GM13977 (cell line): ENCODE results near the gene COL6A3.

Experiments
- DNase-seq: peaks from one replicate; pipeline ENCODE4 v3.0.0; 2012; ENCODE audit warnings: low spot score
- in situ Hi-C: fragments of 300-500 bp; cut with MboI; formaldehyde crosslinking; loops from one replicate; pipeline ENCODE4 v1.12.0; 2022; ENCODE audit warnings: low sequenced_read_pairs, low pct_unique_long_range_greater_than_20kb, mixed read lengths, inconsistent platforms; ENCODE audit not compliant: unreplicated experiment
- TF ChIP-seq, protein P1 (sequence below): IDR thresholded peaks from 2 replicates; pipeline ENCODE4 v1.5.1; 2012; ENCODE audit warnings: mild to moderate bottlenecking, control low read depth; ENCODE audit not compliant: insufficient read depth; ENCODE audit errors: extremely low read depth, missing control alignments

COL6A3 gene

DNA sequence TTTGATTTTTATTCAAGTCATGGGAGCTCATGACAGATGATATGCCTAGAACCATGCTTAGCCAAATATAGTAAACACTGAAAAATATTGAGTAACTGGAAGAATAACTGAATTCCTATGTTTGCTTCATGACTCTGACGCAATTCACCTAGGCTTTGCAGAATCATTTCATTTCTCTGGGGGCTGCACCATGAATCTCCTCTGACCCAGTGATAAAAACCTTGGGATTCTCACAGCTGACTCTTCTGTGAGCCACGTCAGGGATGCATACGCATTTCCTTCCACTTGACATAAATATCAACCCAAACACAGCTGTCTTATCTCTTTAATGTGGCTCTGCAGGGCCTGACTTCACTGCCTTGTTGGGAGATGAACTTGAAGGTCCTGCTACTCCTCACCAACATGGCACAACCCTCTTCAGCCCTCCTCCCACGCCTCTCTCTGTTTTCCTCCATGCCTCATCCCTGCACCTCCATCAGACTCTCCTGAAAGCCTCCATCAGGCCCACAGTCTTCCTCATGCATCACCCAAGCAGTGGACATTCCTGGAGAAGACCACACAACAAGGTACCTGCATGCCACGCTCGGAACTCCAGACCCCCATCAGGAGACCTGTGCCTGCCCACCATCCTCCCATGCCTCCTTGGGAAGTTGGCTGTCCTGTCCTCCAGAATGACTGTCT is 29.8 kb downstream of the COL6A3 start:
- in situ Hi-C loops = no loop called here
- TF ChIP-seq, protein P1, sequence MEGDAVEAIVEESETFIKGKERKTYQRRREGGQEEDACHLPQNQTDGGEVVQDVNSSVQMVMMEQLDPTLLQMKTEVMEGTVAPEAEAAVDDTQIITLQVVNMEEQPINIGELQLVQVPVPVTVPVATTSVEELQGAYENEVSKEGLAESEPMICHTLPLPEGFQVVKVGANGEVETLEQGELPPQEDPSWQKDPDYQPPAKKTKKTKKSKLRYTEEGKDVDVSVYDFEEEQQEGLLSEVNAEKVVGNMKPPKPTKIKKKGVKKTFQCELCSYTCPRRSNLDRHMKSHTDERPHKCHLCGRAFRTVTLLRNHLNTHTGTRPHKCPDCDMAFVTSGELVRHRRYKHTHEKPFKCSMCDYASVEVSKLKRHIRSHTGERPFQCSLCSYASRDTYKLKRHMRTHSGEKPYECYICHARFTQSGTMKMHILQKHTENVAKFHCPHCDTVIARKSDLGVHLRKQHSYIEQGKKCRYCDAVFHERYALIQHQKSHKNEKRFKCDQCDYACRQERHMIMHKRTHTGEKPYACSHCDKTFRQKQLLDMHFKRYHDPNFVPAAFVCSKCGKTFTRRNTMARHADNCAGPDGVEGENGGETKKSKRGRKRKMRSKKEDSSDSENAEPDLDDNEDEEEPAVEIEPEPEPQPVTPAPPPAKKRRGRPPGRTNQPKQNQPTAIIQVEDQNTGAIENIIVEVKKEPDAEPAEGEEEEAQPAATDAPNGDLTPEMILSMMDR = no peak
- DNase-seq = no peak

DNA sequence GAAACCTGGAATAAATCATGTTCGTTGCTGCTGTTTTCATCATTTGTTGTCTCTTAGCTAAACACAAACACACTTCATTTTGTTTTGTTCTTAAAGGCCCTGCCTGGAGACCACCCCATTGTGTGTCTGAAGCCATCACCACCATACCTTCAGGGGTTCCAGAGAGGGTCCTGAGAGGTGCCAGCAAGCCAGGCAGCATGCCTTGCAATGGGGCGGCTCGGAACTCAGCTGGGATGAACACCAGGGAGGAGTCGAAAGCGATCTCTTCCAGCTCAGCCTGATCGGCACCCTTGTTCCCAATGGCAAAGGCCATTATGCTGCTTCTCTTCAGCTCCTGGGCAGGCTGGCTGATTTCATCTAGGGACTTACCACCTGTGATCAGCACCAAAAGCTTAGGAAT is 33.2 kb downstream of the COL6A3 start:
- in situ Hi-C loops = no loop called here
- no peak for DNase-seq
- TF ChIP-seq, protein P1 = no peak

DNA sequence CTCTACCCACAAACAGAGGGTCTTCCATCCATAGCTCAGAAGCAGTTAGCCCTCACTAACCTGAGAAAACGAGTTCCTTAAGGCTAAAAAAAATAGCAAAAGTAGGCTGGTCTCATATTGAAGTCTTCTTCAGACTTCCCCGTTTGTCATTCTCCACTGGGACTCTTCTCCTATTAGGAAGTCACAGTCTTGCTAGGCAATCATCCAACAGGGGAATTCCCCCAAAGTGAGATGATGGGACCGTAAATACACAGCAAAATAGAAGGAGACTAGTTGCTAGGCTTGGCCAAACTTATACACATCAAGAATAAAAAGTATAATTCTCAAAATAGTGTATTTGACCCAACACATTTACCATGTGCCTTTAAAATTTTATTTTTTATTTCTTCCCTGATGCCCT is 34.3 kb downstream of the COL6A3 start:
- in situ Hi-C loops = no loop called here
- no peak for DNase-seq
- TF ChIP-seq, protein P1 = no peak

DNA sequence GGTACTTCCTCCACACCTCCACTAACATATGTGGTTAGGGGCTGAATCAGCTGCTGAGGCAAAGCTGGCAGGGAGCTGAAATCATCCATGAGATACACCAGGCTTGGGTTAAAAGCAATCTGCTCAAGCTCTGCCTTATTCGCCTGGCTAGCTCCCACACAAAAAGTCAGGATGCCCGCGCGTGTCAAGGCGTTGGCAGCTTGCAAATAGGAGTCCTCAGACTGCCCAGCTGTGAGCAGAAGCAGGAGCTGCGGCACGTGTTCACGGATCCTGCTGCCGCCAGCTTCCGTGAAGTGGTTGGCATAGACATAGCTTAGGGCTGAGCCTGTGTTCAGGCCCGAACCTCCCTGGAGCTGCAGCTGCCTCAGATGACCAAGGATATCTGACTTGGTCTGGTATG is 35.3 kb downstream of the COL6A3 start:
- TF ChIP-seq, protein P1 = no peak
- in situ Hi-C loops = no loop called here
- DNase-seq = no peak

DNA sequence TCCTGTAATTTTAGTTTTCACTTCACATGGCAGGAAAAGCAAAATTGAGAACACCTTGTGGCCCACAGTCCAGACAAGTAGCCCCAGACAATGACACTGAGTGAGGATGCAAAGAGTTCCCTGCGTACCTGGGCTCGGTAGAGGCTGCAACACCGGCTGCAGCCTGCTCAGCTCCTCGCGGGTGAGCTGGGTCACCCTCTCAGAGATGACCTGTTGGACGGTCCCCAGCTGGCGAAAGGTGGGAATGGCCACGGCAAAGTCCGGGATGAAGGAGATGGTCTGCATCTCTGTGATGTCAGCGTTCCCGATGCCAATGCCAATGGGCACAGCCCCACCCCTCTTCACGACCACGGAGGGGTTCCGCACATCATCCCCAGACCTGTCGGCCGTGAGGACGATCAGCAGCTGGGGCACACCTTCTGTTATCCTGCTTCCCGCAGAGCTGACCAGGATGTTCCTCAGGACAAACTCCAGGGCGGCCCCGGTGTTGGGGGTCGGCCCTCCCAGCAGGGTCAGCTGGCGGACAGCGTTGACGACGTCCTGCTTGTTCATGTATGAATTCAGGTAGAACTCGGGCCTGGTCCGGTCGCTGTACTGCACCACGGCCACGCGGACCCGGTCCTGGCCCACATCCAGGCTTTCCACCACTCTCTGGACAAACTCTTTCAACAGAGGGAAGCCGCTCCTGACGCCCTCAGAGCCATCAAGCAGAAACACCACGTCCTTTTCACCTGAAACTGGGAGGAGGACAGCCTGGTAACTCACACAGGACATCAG is 39.5 kb downstream of the COL6A3 start:
- in situ Hi-C loops = no loop called here
- TF ChIP-seq, protein P1 = no peak
- DNase-seq = no peak

DNA sequence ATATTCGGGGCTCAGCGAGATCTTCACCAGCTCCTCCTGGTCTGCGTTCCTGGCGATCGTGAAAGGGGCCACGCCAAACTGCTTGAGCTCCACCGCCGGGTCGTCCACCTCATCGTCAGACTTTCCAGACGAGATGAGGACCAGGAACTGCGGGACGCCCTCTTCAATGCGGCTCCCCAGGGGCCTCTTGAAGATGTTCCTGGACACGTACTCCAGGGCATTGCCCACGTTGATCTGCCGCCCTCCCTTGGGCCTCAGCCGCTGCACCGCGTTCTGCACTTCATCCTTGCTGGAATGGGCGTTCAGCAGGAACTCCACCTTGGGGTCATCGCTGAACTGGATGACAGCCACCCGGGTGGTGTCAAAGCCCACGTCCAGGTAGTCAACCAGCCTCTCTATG is 42.1 kb downstream of the COL6A3 start:
- TF ChIP-seq, protein P1 = no peak
- DNase-seq = no peak
- in situ Hi-C loops = no loop called here
